SK-N-SH (cell line): ENCODE measurements around the gene CNNM1. TPM values are rescaled to one million over a fixed set of nuclear protein-coding genes. Genes with fewer than 3 reads are reported as not detected.

Experiments
- CTCF ChIA-PET: fragments of 300-600, 350-600 bp; formaldehyde crosslinking; extraction: SDS; loops from one replicate; lab custom pipeline; 2021; lab: Yijun Ruan, JAX
- POLR2A ChIA-PET: fragments of 350-600 bp; sonication (Branson Sonifier 250); formaldehyde crosslinking; extraction: SDS; loops from one replicate; lab custom pipeline; 2020; ENCODE audit warnings: antibody characterized with exemption, inconsistent platforms; lab: Yijun Ruan, JAX
- DNase-seq: peaks from one replicate; pipeline ENCODE4 v3.0.0; 2012
- H2AFZ ChIP-seq: fragments of 200-600 bp; sonication (generic); 2 replicates; pipeline ENCODE4 v1.8.1; 2016; ENCODE audit warnings: antibody characterized with exemption, mild to moderate bottlenecking, low read depth
- H3F3A ChIP-seq: fragments of 200-600 bp; sonication (generic); replicated peaks from 2 replicates; pipeline ENCODE3; 2016; ENCODE audit warnings: antibody characterized with exemption, mild to moderate bottlenecking; ENCODE audit not compliant: insufficient read depth
- H3K27ac ChIP-seq, 2 experiments: fragments of 200-500 bp in 1 of 2; fragments of 200-600 bp in 1 of 2; sonication (Bioruptor generic) in 1 of 2; sonication (generic), shearing (Covaris generic) in 1 of 2; 2 replicates each; pipeline versions ENCODE4 v1.5.1 to v1.6.1; 2014 to 2016; ENCODE audit warnings: low read depth in 2 of 2, inconsistent platforms in 1 of 2, low read length in 1 of 2, mild to moderate bottlenecking in 1 of 2, mixed read lengths in 1 of 2
- H3K27me3 ChIP-seq: fragments of 200-600 bp; sonication (generic), shearing (Covaris generic); 2 replicates; pipeline ENCODE4 v1.6.1; 2016; ENCODE audit warnings: mixed run types; ENCODE audit not compliant: insufficient read depth
- H3K36me3 ChIP-seq, 2 experiments: fragments of 200-500 bp in 1 of 2; fragments of 200-600 bp in 1 of 2; sonication (Bioruptor generic) in 1 of 2; sonication (generic) in 1 of 2; replicated peaks in 1 of 2; 2 replicates each; pipeline versions ENCODE3 to v1.5.1; 2014 to 2016; ENCODE audit warnings: low read length in 1 of 2, mild to moderate bottlenecking in 1 of 2; ENCODE audit not compliant: insufficient read depth in 2 of 2, control insufficient read depth in 1 of 2
- H3K4me1 ChIP-seq, 2 experiments: fragments of 200-500 bp in 1 of 2; fragments of 200-600 bp in 1 of 2; sonication (Bioruptor generic) in 1 of 2; sonication (generic), shearing (Covaris generic) in 1 of 2; 2 replicates each; pipeline versions ENCODE4 v1.5.1 to v1.6.1; 2014 to 2016; ENCODE audit warnings: low read depth in 1 of 2, low read length in 1 of 2, mixed run types in 1 of 2; ENCODE audit not compliant: insufficient read depth in 2 of 2, control insufficient read depth in 1 of 2
- H3K4me2 ChIP-seq: fragments of 200-600 bp; sonication (generic), shearing (Covaris generic); 2 replicates; pipeline ENCODE4 v1.6.1; 2017; ENCODE audit warnings: mixed run types
- H3K4me3 ChIP-seq, 2 experiments: fragments of 200-500 bp in 1 of 2; fragments of 200-600 bp in 1 of 2; sonication (Bioruptor generic) in 1 of 2; sonication (generic), shearing (Covaris generic) in 1 of 2; 2 replicates each; pipeline versions ENCODE4 v1.5.1 to v1.8.1; 2014 to 2016; ENCODE audit warnings: low read depth in 2 of 2, inconsistent platforms in 1 of 2, low read length in 1 of 2, mild to moderate bottlenecking in 1 of 2, mixed read lengths in 1 of 2, moderate library complexity in 1 of 2
- H3K79me2 ChIP-seq: fragments of 200-600 bp; sonication (generic); 2 replicates; pipeline ENCODE4 v1.8.1; 2017; ENCODE audit warnings: mild to moderate bottlenecking; ENCODE audit not compliant: insufficient read depth
- H3K9ac ChIP-seq: fragments of 200-600 bp; sonication (generic); 2 replicates; pipeline ENCODE4 v1.6.1; 2017; ENCODE audit warnings: mixed run types
- H3K9me2 ChIP-seq: fragments of 200-600 bp; sonication (generic); 2 replicates; pipeline ENCODE4 v1.6.1; 2017; ENCODE audit warnings: mixed run types
- H3K9me3 ChIP-seq: fragments of 200-600 bp; sonication (generic); 2 replicates; pipeline ENCODE4 v1.6.1; 2017; ENCODE audit warnings: mixed run types, mild to moderate bottlenecking, moderate library complexity
- H4K20me1 ChIP-seq: fragments of 200-600 bp; sonication (generic); 2 replicates; pipeline ENCODE4 v1.6.1; 2017; ENCODE audit warnings: mild to moderate bottlenecking, mixed run types; ENCODE audit not compliant: insufficient read depth
- CHD2 ChIP-seq: fragments of 150-350 bp; IDR thresholded peaks from 2 replicates; pipeline ENCODE4 v1.6.1; 2018; ENCODE audit warnings: low read length; ENCODE audit not compliant: partially characterized antibody
- ELF1 ChIP-seq: IDR thresholded peaks from 2 replicates; pipeline ENCODE4 v1.4.0; 2012
- EP300 ChIP-seq, 2 experiments: IDR thresholded peaks; 2 replicates each; pipeline versions ENCODE4 v1.4.0 to v1.6.1; 2012; ENCODE audit warnings: borderline replicate concordance in 1 of 2, low read depth in 1 of 2, low read length in 1 of 2
- FOSL2 ChIP-seq: IDR thresholded peaks from 2 replicates; pipeline ENCODE4 v1.4.0; 2012; ENCODE audit warnings: low read depth, mild to moderate bottlenecking, moderate library complexity, borderline replicate concordance
- FOXJ3 ChIP-seq: sonication (generic); formaldehyde crosslinking; IDR thresholded peaks from 2 replicates; pipeline ENCODE4 v1.5.1; 2020; ENCODE audit warnings: mild to moderate bottlenecking, missing genetic modification reagents
- GABPA ChIP-seq: IDR thresholded peaks from 2 replicates; pipeline ENCODE4 v1.4.0; 2012; ENCODE audit warnings: low read depth, mild to moderate bottlenecking
- JUND ChIP-seq: IDR thresholded peaks from 2 replicates; pipeline ENCODE4 v1.4.0; 2012
- NRF1 ChIP-seq: IDR thresholded peaks from 2 replicates; pipeline ENCODE4 v1.6.1; 2012; ENCODE audit warnings: low read depth, mild to moderate bottlenecking, low read length
- RCOR1 ChIP-seq: fragments of 150-350 bp; IDR thresholded peaks from 2 replicates; pipeline ENCODE4 v1.6.1; 2017; ENCODE audit warnings: antibody characterized with exemption, low read length
- RFX5 ChIP-seq: IDR thresholded peaks from 2 replicates; pipeline ENCODE4 v1.6.1; 2012; ENCODE audit warnings: mild to moderate bottlenecking, improper control_type of control experiment, low read length
- RXRA ChIP-seq: IDR thresholded peaks from 2 replicates; pipeline ENCODE4 v1.4.0; 2012; ENCODE audit warnings: low read depth, mild to moderate bottlenecking, borderline replicate concordance
- SIN3A ChIP-seq: IDR thresholded peaks from 2 replicates; pipeline ENCODE4 v1.6.1; 2012; ENCODE audit warnings: low read depth, mild to moderate bottlenecking, low read length, moderate library complexity, borderline replicate concordance
- SMC3 ChIP-seq: IDR thresholded peaks from 2 replicates; pipeline ENCODE4 v1.6.1; 2012; ENCODE audit warnings: low read depth, low read length, improper control_type of control experiment
- TCF12 ChIP-seq: IDR thresholded peaks from 2 replicates; pipeline ENCODE4 v1.4.0; 2012
- TEAD4 ChIP-seq: IDR thresholded peaks from 2 replicates; pipeline ENCODE4 v1.4.0; 2012; ENCODE audit warnings: mild to moderate bottlenecking, borderline replicate concordance; ENCODE audit not compliant: insufficient read depth
- ZBTB33 ChIP-seq: IDR thresholded peaks from 2 replicates; pipeline ENCODE4 v1.4.0; 2012; ENCODE audit warnings: low read depth, borderline replicate concordance
- WGBS: methylation state at CpG from one replicate; pipeline ENCODE4 v1.1.6; 2017; ENCODE audit warnings: low lambda C conversion rate; 5-methylcytosine and 5-hydroxymethylcytosine counted together
- polyA plus RNA-seq, 3 experiments: library from polyadenylated mRNA; depleted of rRNA; stranded (reverse); fragments of >200 nt; gene quantifications; 2 replicates each; pipeline ENCODE4 v1.2.3, GENCODE V29; 2012
- TF ChIP-seq, protein P1 (sequence below): fragments of 150-350 bp; IDR thresholded peaks from 2 replicates; pipeline ENCODE4 v1.6.1; 2016; ENCODE audit warnings: mild to moderate bottlenecking, low read depth, low read length
- TF ChIP-seq, protein P2 (sequence below): fragments of 150-350 bp; IDR thresholded peaks from 2 replicates; pipeline ENCODE4 v1.6.1; 2017; ENCODE audit warnings: antibody characterized with exemption, low read length, low read depth, borderline replicate concordance
- TF ChIP-seq, protein P3 (sequence below): IDR thresholded peaks from 2 replicates; pipeline ENCODE4; 2012
- TF ChIP-seq, protein P4 (sequence below): IDR thresholded peaks from 2 replicates; pipeline ENCODE4 v1.4.0; 2012; ENCODE audit warnings: low read depth, borderline replicate concordance
- TF ChIP-seq, protein P5 (sequence below): IDR thresholded peaks from 2 replicates; pipeline ENCODE4 v1.4.0; 2012; ENCODE audit warnings: low read depth

The CNNM1 gene
- polyA plus RNA-seq, 1 of the 3 experiments (the other 2 are of a cell fraction), result 0.12 TPM

DNA sequence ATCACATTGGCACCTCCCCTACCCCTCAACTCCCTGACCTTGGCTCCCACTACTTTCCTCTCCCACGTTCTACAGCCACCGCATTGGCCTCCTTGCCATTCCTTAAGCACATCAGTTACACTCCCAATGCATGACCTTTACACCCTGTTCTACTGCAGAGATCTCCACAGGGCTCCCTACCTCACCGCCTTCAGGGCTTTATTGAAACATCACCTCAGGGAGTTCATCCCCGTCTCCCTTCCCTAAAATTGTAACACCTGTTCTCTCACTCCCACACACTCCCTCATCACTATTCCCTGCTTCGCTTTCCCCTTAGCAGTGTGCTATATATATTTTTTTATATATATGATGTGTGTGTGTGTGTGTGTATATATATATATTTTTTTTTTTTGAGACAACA lies 18.5 kb downstream of the CNNM1 start:
- POLR2A ChIA-PET, result no interaction called here
- H4K20me1 ChIP-seq, result no peaks in the 10 kb centered on the region
- H3K9me3 ChIP-seq, result no peaks in the 10 kb centered on the region
- H3K4me1 ChIP-seq, result no peaks in the 10 kb centered on the region; a peak in 1 of 4 replicates
- CTCF ChIA-PET, result no interaction called here
- DNase-seq, result no peak
- H3K4me3 ChIP-seq, result no peak overlapping the region
- no peaks in the 10 kb centered on the region for H3K27me3 ChIP-seq
- no peak for TF ChIP-seq CHD2
- TF ChIP-seq, protein P1, sequence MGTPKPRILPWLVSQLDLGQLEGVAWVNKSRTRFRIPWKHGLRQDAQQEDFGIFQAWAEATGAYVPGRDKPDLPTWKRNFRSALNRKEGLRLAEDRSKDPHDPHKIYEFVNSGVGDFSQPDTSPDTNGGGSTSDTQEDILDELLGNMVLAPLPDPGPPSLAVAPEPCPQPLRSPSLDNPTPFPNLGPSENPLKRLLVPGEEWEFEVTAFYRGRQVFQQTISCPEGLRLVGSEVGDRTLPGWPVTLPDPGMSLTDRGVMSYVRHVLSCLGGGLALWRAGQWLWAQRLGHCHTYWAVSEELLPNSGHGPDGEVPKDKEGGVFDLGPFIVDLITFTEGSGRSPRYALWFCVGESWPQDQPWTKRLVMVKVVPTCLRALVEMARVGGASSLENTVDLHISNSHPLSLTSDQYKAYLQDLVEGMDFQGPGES, result no peak
- no peak for TF ChIP-seq EP300 (IDR thresholded peaks at IDR 0.05; ENCODE audit: borderline replicate concordance in 1 of 2, low read depth in 1 of 2, low read length in 1 of 2)
- no peak for TF ChIP-seq NRF1
- TF ChIP-seq FOXJ3 (CRISPR knock-in tag), result no peak
- TF ChIP-seq, all 33 proteins: peak for 0
- Histone ChIP-seq H3K79me2 (no peaks in the 10 kb centered on the region), H2AFZ (no peak overlapping the region), H3F3A (no peaks in the 10 kb centered on the region), H3K36me3 (no peaks in the 10 kb centered on the region), H3K9me2 (no peaks in the 10 kb centered on the region), H3K4me2 (no peak overlapping the region), H3K27ac (no peak overlapping the region), H3K9ac (no peak overlapping the region)
- WGBS, result 69% methylated on average over 5 of the region's 5 CpGs

DNA sequence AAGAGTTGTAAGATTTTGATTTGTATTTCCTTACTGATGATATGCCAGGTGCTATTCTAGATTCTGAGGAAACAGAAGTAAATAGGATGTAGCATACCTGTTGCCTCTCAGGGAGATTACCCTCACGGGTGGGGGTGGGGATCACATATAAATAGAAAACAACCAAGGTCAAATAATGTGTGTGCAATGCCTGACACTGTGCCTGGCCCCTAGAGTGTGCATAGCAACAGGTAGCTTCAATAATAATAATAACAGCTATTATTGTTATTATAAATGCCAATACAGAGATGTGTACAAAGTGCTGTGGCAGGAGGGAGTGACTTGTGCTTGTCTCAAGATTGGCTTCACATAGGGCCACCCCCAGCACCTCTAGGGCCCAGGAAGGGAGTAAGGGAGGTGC lies 24.0 kb downstream of the CNNM1 start:
- Histone ChIP-seq H3K9ac (no peak overlapping the region), H3K4me1 (no peaks in the 10 kb centered on the region), H3K27ac (no peak overlapping the region), H3K9me2 (no peaks in the 10 kb centered on the region), H3K4me2 (no peak overlapping the region), H3K36me3 (no peaks in the 10 kb centered on the region), H3F3A (no peaks in the 10 kb centered on the region), H3K27me3 (peaks cover 7% of the 10 kb centered on the region; the same call in 1 of the 2 replicates), H3K79me2 (no peaks in the 10 kb centered on the region), H3K9me3 (no peaks in the 10 kb centered on the region), H2AFZ (no peak overlapping the region), H3K4me3 (no peak overlapping the region), H4K20me1 (no peaks in the 10 kb centered on the region)
- no peak for DNase-seq
- 5% methylated on average over 1 of the region's 1 CpG for WGBS
- CTCF ChIA-PET, result no interaction called here
- POLR2A ChIA-PET, result no interaction called here
- TF ChIP-seq RFX5 (no peak), GABPA (no peak), SIN3A (no peak), CHD2 (no peak), FOSL2 (no peak), FOXJ3 (CRISPR knock-in tag) (no peak), ZBTB33 (no peak), RXRA (no peak), SMC3 (no peak), RCOR1 (no peak), TEAD4 (no peak), NRF1 (no peak), TCF12 (no peak), ELF1 (no peak), JUND (no peak)
- TF ChIP-seq, protein P2, sequence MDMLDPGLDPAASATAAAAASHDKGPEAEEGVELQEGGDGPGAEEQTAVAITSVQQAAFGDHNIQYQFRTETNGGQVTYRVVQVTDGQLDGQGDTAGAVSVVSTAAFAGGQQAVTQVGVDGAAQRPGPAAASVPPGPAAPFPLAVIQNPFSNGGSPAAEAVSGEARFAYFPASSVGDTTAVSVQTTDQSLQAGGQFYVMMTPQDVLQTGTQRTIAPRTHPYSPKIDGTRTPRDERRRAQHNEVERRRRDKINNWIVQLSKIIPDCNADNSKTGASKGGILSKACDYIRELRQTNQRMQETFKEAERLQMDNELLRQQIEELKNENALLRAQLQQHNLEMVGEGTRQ, result no peak
- TF ChIP-seq, protein P3, sequence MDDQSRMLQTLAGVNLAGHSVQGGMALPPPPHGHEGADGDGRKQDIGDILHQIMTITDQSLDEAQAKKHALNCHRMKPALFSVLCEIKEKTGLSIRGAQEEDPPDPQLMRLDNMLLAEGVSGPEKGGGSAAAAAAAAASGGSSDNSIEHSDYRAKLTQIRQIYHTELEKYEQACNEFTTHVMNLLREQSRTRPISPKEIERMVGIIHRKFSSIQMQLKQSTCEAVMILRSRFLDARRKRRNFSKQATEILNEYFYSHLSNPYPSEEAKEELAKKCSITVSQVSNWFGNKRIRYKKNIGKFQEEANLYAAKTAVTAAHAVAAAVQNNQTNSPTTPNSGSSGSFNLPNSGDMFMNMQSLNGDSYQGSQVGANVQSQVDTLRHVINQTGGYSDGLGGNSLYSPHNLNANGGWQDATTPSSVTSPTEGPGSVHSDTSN, result no peak
- TF ChIP-seq, protein P4, sequence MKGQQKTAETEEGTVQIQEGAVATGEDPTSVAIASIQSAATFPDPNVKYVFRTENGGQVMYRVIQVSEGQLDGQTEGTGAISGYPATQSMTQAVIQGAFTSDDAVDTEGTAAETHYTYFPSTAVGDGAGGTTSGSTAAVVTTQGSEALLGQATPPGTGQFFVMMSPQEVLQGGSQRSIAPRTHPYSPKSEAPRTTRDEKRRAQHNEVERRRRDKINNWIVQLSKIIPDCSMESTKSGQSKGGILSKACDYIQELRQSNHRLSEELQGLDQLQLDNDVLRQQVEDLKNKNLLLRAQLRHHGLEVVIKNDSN, result no peak
- TF ChIP-seq, protein P5, sequence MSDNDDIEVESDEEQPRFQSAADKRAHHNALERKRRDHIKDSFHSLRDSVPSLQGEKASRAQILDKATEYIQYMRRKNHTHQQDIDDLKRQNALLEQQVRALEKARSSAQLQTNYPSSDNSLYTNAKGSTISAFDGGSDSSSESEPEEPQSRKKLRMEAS, result no peak
